CD4-positive, alpha-beta T cell treated with Interleukin-17A for 1 hour (primary cell): ENCODE results near the gene VPS37B.

ENCODE experiments used
- DNase-seq: peaks from one replicate; pipeline ENCODE4 v3.0.0-alpha.2; 2020

VPS37B gene

GRCh38 chr12:122837306-122838265 lies 58.3 kb downstream of the VPS37B start:
- no peak for DNase-seq

- peak; percentile 59 for DNase-seq
Observed at GRCh38 chr12:122836027-122836921, 59.6 kb downstream of the VPS37B start.

GRCh38 chr12:122835750-122836026 lies 60.2 kb downstream of the VPS37B start:
- peak; percentile 18 for DNase-seq

- DNase-seq: peak; percentile 61
Observed at GRCh38 chr12:122834921-122835749, 60.8 kb downstream of the VPS37B start, which contains the start of gene HIP1R. Gene HIP1R (plus strand): TSS chr12:122835457. CDS start chr12:122835551, 94 bp downstream.

GRCh38 chr12:122834104-122834920 lies 61.6 kb downstream of the VPS37B start:
- DNase-seq: peak; percentile 19

GRCh38 chr12:122830517-122831214 lies 65.3 kb downstream of the VPS37B start:
- no peak for DNase-seq

- DNase-seq: no peak
Observed at GRCh38 chr12:122827258-122827657, 68.7 kb downstream of the VPS37B start.

- DNase-seq: no peak
Observed at GRCh38 chr12:122825773-122826724, 69.9 kb downstream of the VPS37B start.

GRCh38 chr12:122823429-122823828 lies 72.5 kb downstream of the VPS37B start:
- no peak for DNase-seq

- no peak for DNase-seq
Observed at GRCh38 chr12:122820838-122821271, 75.1 kb downstream of the VPS37B start.

GRCh38 chr12:122820138-122820537 lies 75.8 kb downstream of the VPS37B start:
- no peak for DNase-seq

- no peak for DNase-seq
Observed at GRCh38 chr12:122819209-122819785, 76.6 kb downstream of the VPS37B start.
